ENCODE measurements around the gene DCAF7. TPM values are rescaled to one million over a fixed set of nuclear protein-coding genes. Genes with fewer than 3 reads are reported as not detected.

DCAF7 gene
- total RNA-seq, 2 donors from 2014 or later: 94.3 to 105 TPM

GRCh38 chr17:63609816-63610573 is 59.7 kb downstream of the DCAF7 start:
- intact Hi-C loops (cut with DNase I): no loop called here
- no peak for DNase-seq
- Histone ChIP-seq H3K9me3 (no peaks in the 10 kb centered on the region), H3K27ac (no peak overlapping the region), H3K9ac (ENCODE audit: low read depth in 2 of 2, low read length in 2 of 2) (no peak overlapping the region), H3K27me3 (no peaks in the 10 kb centered on the region), H3K4me1 (no peaks in the 10 kb centered on the region), H3K36me3 (peaks cover 14% of the 10 kb centered on the region), H3K4me3 (no peak overlapping the region)
- TF ChIP-seq CTCF (IDR thresholded peaks at IDR 0.05): no peak

- intact Hi-C loops (cut with DNase I): no loop called here
- H3K36me3 ChIP-seq: peaks cover 14% of the 10 kb centered on the region
- TF ChIP-seq CTCF (IDR thresholded peaks at IDR 0.05): no peak
- H3K4me1 ChIP-seq: no peaks in the 10 kb centered on the region
- H3K9me3 ChIP-seq: no peaks in the 10 kb centered on the region
- DNase-seq: no peak
- H3K4me3 ChIP-seq: no peak overlapping the region
- H3K27ac ChIP-seq: no peak overlapping the region
- H3K27me3 ChIP-seq: no peaks in the 10 kb centered on the region
- no peak overlapping the region for H3K9ac ChIP-seq (ENCODE audit: low read depth in 2 of 2, low read length in 2 of 2)
Measured at GRCh38 chr17:63610854-63611253, 60.6 kb downstream of the DCAF7 start.

GRCh38 chr17:63611354-63611753 is 61.1 kb downstream of the DCAF7 start:
- peaks cover 9% of the 10 kb centered on the region for H3K36me3 ChIP-seq
- H3K4me1 ChIP-seq: no peaks in the 10 kb centered on the region
- intact Hi-C loops (cut with DNase I): no loop called here
- DNase-seq: no peak
- no peak overlapping the region for H3K27ac ChIP-seq
- no peak for TF ChIP-seq CTCF (IDR thresholded peaks at IDR 0.05)
- H3K4me3 ChIP-seq: no peak overlapping the region
- no peak overlapping the region for H3K9ac ChIP-seq (ENCODE audit: low read depth in 2 of 2, low read length in 2 of 2)
- H3K27me3 ChIP-seq: no peaks in the 10 kb centered on the region
- no peaks in the 10 kb centered on the region for H3K9me3 ChIP-seq

- H3K4me3 ChIP-seq: no peak overlapping the region
- intact Hi-C loops (cut with DNase I): loop anchor here (2.0 kb wide), 1 partner anchor 189 kb away; no protein-coding TSS in a partner anchor
- H3K36me3 ChIP-seq: peaks cover 8% of the 10 kb centered on the region
- no peak for DNase-seq
- H3K27ac ChIP-seq: no peak overlapping the region
- H3K4me1 ChIP-seq: no peaks in the 10 kb centered on the region
- no peak overlapping the region for H3K9ac ChIP-seq (ENCODE audit: low read depth in 2 of 2, low read length in 2 of 2)
- no peaks in the 10 kb centered on the region for H3K9me3 ChIP-seq
- TF ChIP-seq CTCF (IDR thresholded peaks at IDR 0.05): no peak
- H3K27me3 ChIP-seq: no peaks in the 10 kb centered on the region
Measured at GRCh38 chr17:63613663-63614062, 63.4 kb downstream of the DCAF7 start.

- no peaks in the 10 kb centered on the region for H3K27me3 ChIP-seq
- peak overlapping the region; percentile 91 for H3K4me3 ChIP-seq
- peak overlapping the region; percentile 71 to 86 for H3K9ac ChIP-seq (ENCODE audit: low read depth in 2 of 2, low read length in 2 of 2)
- H3K4me1 ChIP-seq: peaks cover 10% of the 10 kb centered on the region
- peak overlapping the region; percentile 75 for H3K27ac ChIP-seq
- TF ChIP-seq CTCF (IDR thresholded peaks at IDR 0.05): no peak
- no peak for DNase-seq
- intact Hi-C loops (cut with DNase I): loop anchor here (10.0 kb wide), 1 partner anchor 214 kb away; no protein-coding TSS in a partner anchor
- no peaks in the 10 kb centered on the region for H3K9me3 ChIP-seq
- no peaks in the 10 kb centered on the region for H3K36me3 ChIP-seq
Measured at GRCh38 chr17:63621229-63621683, 71.0 kb downstream of the DCAF7 start.

All from colonic mucosa (tissue), 4 donors.